Stimulated activated CD8-positive, alpha-beta memory T cell treated with anti-CD3 and anti-CD28 coated beads, Interleukin-4, amount 100 ng/mL, for 48 hours (primary cell): ENCODE results near the gene ADORA1.

Experiments used
- DNase-seq: peaks from one replicate; pipeline ENCODE4 v3.0.0-alpha.2; 2020

Gene ADORA1

GRCh38 chr1:203176273-203177035 lies 48.9 kb downstream of the ADORA1 start:
- DNase-seq, result no peak

GRCh38 chr1:203177036-203177405 lies 49.5 kb downstream of the ADORA1 start:
- no peak for DNase-seq

GRCh38 chr1:203177470-203178039 lies 50.0 kb downstream of the ADORA1 start:
- no peak for DNase-seq

- no peak for DNase-seq
These were observed 50.6 kb downstream of the ADORA1 start for GRCh38 chr1:203178083-203178482.

GRCh38 chr1:203178821-203179666 lies 51.5 kb downstream of the ADORA1 start:
- DNase-seq, result no peak

- no peak for DNase-seq
These were observed 52.1 kb downstream of the ADORA1 start for GRCh38 chr1:203179667-203180005.

GRCh38 chr1:203180611-203181330 lies 53.2 kb downstream of the ADORA1 start:
- no peak for DNase-seq

GRCh38 chr1:203181586-203182386 lies 54.3 kb downstream of the ADORA1 start:
- DNase-seq, result no peak

GRCh38 chr1:203182387-203182953 lies 54.9 kb downstream of the ADORA1 start:
- DNase-seq, result no peak

- DNase-seq, result no peak
These were observed 56.3 kb downstream of the ADORA1 start for GRCh38 chr1:203183828-203184227.

- no peak for DNase-seq
These were observed 56.9 kb downstream of the ADORA1 start for GRCh38 chr1:203184467-203184866.

GRCh38 chr1:203185061-203185461 lies 57.5 kb downstream of the ADORA1 start:
- no peak for DNase-seq

GRCh38 chr1:203185585-203185984 lies 58.1 kb downstream of the ADORA1 start:
- no peak for DNase-seq

GRCh38 chr1:203186091-203186445 lies 58.5 kb downstream of the ADORA1 start:
- DNase-seq, result no peak

- no peak for DNase-seq
These were observed 59.1 kb downstream of the ADORA1 start, which contains the start of gene CHI3L1 for GRCh38 chr1:203186446-203187303. TSS of gene CHI3L1 (minus strand) at chr1:203186704. CDS start at chr1:203186623, 81 bp downstream.

- DNase-seq, result no peak
These were observed 59.8 kb downstream of the ADORA1 start for GRCh38 chr1:203187304-203187685.

GRCh38 chr1:203187689-203188264 lies 60.3 kb downstream of the ADORA1 start:
- no peak for DNase-seq

GRCh38 chr1:203188686-203189232 lies 61.2 kb downstream of the ADORA1 start:
- DNase-seq, result no peak

GRCh38 chr1:203189951-203190352 lies 62.4 kb downstream of the ADORA1 start:
- DNase-seq, result no peak

- no peak for DNase-seq
These were observed 63.4 kb downstream of the ADORA1 start for GRCh38 chr1:203190949-203191348.
